Mesenchymal stem cell (in vitro differentiated cells and primary cell): ENCODE measurements around the gene ITGB2.

Experiments used
- DNase-seq: peaks from one replicate; pipeline ENCODE4 v3.0.0-alpha.2; 2013
- H2AFZ ChIP-seq: one replicate; pipeline ENCODE4 v1.6.1; 2013; ENCODE audit warnings: low read depth, mild to moderate bottlenecking, control low read depth, inconsistent platforms, low read length, moderate library complexity
- H2AK5ac ChIP-seq: 2 replicates; pipeline ENCODE4 v1.6.1; 2013; ENCODE audit warnings: low read length, moderate library complexity, mild to moderate bottlenecking, inconsistent platforms; ENCODE audit not compliant: severe bottlenecking
- H2BK120ac ChIP-seq: one replicate; pipeline ENCODE4 v1.6.1; 2013; ENCODE audit warnings: low read depth, mild to moderate bottlenecking, inconsistent platforms, low read length, moderate library complexity
- H2BK12ac ChIP-seq, 2 experiments: one replicate each; pipeline ENCODE4 v1.6.1; 2013; ENCODE audit warnings: inconsistent platforms in 2 of 2, low read length in 2 of 2, mild to moderate bottlenecking in 2 of 2, moderate library complexity in 2 of 2, control low read depth in 1 of 2
- H2BK15ac ChIP-seq: one replicate; pipeline ENCODE4 v1.6.1; 2013; ENCODE audit warnings: mild to moderate bottlenecking, low read depth, inconsistent platforms; ENCODE audit not compliant: poor library complexity, severe bottlenecking
- H2BK5ac ChIP-seq: 2 replicates; pipeline ENCODE4 v1.6.1; 2013; ENCODE audit warnings: low read depth, mild to moderate bottlenecking, low read length, control low read depth, inconsistent platforms; ENCODE audit not compliant: poor library complexity, severe bottlenecking
- H3K14ac ChIP-seq, 2 experiments: one replicate each; pipeline ENCODE4 v1.6.1; 2013; ENCODE audit warnings: inconsistent platforms in 2 of 2, low read length in 2 of 2, control low read depth in 1 of 2, mild to moderate bottlenecking in 1 of 2, moderate library complexity in 1 of 2
- H3K18ac ChIP-seq, 2 experiments: one replicate each; pipeline ENCODE4 v1.6.1; 2013; ENCODE audit warnings: inconsistent platforms in 2 of 2, low read length in 2 of 2, control low read depth in 1 of 2, low read depth in 1 of 2, mild to moderate bottlenecking in 1 of 2
- H3K23ac ChIP-seq, 2 experiments: one replicate each; pipeline ENCODE4 v1.6.1; 2013; ENCODE audit warnings: inconsistent platforms in 2 of 2, low read length in 2 of 2, mild to moderate bottlenecking in 2 of 2, moderate library complexity in 2 of 2, control low read depth in 1 of 2
- H3K27ac ChIP-seq: 2 replicates; pipeline ENCODE4 v1.5.1; 2013; ENCODE audit warnings: mild to moderate bottlenecking, moderate library complexity, low read length, control low read depth, inconsistent platforms; ENCODE audit not compliant: poor library complexity, severe bottlenecking
- H3K27me3 ChIP-seq, 2 experiments: 2 replicates each; pipeline versions ENCODE4 v1.6.1 to v1.7.0; 2013; ENCODE audit warnings: low read length in 2 of 2, mild to moderate bottlenecking in 2 of 2, moderate library complexity in 2 of 2, control low read depth in 1 of 2, inconsistent platforms in 1 of 2; ENCODE audit not compliant: control insufficient read depth in 1 of 2, insufficient read depth in 1 of 2
- H3K36me3 ChIP-seq, 2 experiments: 2 replicates each; pipeline versions ENCODE4 v1.6.1 to v1.7.0; 2013; ENCODE audit warnings: low read length in 2 of 2, control low read depth in 1 of 2, inconsistent platforms in 1 of 2, low read depth in 1 of 2, mild to moderate bottlenecking in 1 of 2; ENCODE audit not compliant: insufficient read depth in 2 of 2, control insufficient read depth in 1 of 2
- H3K4ac ChIP-seq, 2 experiments: one replicate each; pipeline ENCODE4 v1.6.1; 2013; ENCODE audit warnings: inconsistent platforms in 2 of 2, low read length in 2 of 2, mild to moderate bottlenecking in 2 of 2, moderate library complexity in 2 of 2, control low read depth in 1 of 2, low read depth in 1 of 2
- H3K4me1 ChIP-seq: 2 replicates; pipeline ENCODE4 v1.6.1; 2013; ENCODE audit warnings: low read depth, low read length, control low read depth; ENCODE audit not compliant: control insufficient read depth, insufficient read depth
- H3K4me2 ChIP-seq: 2 replicates; pipeline ENCODE4 v1.6.1; 2013; ENCODE audit warnings: low read length, mild to moderate bottlenecking, inconsistent platforms; ENCODE audit not compliant: poor library complexity, severe bottlenecking
- H3K4me3 ChIP-seq, 2 experiments: 2 replicates each; pipeline versions ENCODE4 v1.5.1 to v1.7.0; 2013; ENCODE audit warnings: low read length in 2 of 2, mild to moderate bottlenecking in 2 of 2, control low read depth in 1 of 2, low read depth in 1 of 2; ENCODE audit not compliant: insufficient read depth in 1 of 2
- H3K79me1 ChIP-seq: replicated peaks from 2 replicates; pipeline ENCODE4 v1.6.1; 2013; ENCODE audit warnings: mild to moderate bottlenecking, control low read depth, low read length, inconsistent platforms; ENCODE audit not compliant: poor library complexity, severe bottlenecking
- H3K9ac ChIP-seq: 2 replicates; pipeline ENCODE4 v1.7.0; 2013; ENCODE audit warnings: mild to moderate bottlenecking, low read length, moderate library complexity
- H3K9me3 ChIP-seq: 2 replicates; pipeline ENCODE4 v1.7.0; 2013; ENCODE audit warnings: mild to moderate bottlenecking, low read length; ENCODE audit not compliant: control insufficient read depth
- H4K8ac ChIP-seq: one replicate; pipeline ENCODE4 v1.6.1; 2013; ENCODE audit warnings: inconsistent platforms, mild to moderate bottlenecking, low read length, moderate library complexity
- H4K91ac ChIP-seq: one replicate; pipeline ENCODE4 v1.6.1; 2013; ENCODE audit warnings: mild to moderate bottlenecking, low read length, inconsistent platforms
- WGBS: methylation state at CpG from one replicate; pipeline ENCODE4 v1.1.7; 2013; ENCODE audit warnings: mixed read lengths; 5-methylcytosine and 5-hydroxymethylcytosine counted together

The ITGB2 gene

DNA sequence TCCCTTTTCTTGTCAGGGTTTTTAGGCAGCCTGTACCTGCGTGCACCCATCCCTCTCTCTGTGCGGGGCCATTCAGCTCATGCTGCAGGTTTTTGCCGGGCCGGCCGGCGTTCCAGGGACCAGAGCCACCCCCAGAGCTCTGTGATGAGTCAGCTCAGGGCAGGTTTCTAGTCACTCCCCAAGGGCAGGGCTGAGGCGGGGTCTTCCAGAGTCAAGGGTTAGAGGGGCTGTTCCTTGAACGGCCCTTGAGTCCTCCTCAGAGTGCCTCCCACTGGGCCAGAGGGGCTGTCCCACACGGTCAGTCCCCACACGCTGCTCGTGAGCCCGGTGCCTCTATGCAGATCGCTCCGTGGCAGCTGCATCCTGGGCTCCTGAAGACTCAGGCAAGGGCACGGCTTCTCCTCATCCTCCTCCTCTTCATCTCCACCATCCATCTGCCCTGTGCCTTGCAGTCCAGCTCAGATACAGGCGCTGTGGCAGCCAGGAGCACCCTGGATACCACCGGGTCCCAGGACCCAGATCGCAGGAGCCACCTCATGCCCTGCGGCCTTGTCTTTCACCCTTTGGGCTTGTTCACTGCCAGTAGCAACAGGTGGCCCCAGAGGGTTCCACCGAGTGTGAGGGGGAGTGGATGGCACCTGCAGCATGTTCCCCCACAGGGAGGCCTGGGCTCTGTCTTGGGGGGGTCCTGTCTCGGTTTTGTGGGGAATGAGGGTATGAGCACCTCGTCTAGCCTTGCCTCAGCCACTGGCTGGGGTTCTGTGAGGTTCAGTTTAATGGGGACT lies 36.5 kb upstream of the ITGB2 start:
- H3K27me3 ChIP-seq: no peaks in the 10 kb centered on the region
- no peaks in the 10 kb centered on the region for H3K9me3 ChIP-seq
- no peak overlapping the region for H2BK5ac ChIP-seq
- H2AFZ ChIP-seq: no peak overlapping the region
- no peak overlapping the region for H3K14ac ChIP-seq
- H4K8ac ChIP-seq: no peak overlapping the region
- no peak overlapping the region for H3K4ac ChIP-seq
- no peak overlapping the region for H3K18ac ChIP-seq
- peak overlapping the region in 1 of 2 experiments; percentile 23 for H2BK12ac ChIP-seq
- H2AK5ac ChIP-seq: no peak overlapping the region
- no peak overlapping the region for H3K4me3 ChIP-seq
- no peak overlapping the region for H2BK120ac ChIP-seq
- no peak overlapping the region for H3K4me2 ChIP-seq
- peaks cover 39% of the 10 kb centered on the region for H3K79me1 ChIP-seq
- H4K91ac ChIP-seq: peak overlapping the region; percentile 91
- H3K36me3 ChIP-seq: peaks cover 28 to 64% of the 10 kb centered on the region in 2 experiments
- DNase-seq: no peak
- WGBS: 79% methylated on average over 22 of the region's 22 CpGs
- peaks cover 53% of the 10 kb centered on the region for H3K4me1 ChIP-seq
- no peak overlapping the region for H3K9ac ChIP-seq
- H2BK15ac ChIP-seq: no peak overlapping the region
- H3K23ac ChIP-seq: no peak overlapping the region
- no peak overlapping the region for H3K27ac ChIP-seq

DNA sequence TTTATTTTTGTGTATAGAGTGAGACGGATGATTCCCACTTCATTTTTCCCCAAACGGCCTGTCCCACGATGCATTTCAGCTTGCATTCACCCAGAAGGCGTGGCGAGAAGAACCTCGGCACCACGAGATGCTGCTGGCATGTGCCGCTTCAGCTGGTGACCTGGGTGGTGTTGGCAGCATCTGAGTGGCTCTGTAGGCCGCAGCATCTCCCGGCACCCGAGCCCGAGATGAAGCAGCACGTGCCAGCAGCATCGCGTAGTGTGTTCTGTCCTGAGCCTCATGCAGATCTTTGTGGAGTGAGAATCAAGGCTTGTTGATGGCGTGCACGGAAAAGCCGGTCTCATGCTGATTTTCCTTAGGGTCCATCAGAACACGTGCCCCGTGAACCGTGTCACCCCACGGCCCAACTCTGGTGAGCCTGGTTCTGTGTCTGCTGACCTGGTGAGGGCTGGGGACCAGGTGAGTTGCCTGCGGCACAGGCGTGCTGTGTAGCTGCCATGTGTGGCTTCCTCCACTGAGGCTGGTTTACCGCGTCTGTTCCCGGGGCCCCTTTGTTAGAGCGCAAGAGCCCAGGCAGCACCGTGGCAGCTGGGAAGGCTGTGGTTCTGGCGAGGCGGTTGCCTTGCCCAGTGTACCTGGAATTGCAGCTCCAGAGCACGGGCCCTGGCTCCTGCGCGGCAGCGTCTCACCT lies 35.8 kb upstream of the ITGB2 start:
- Histone ChIP-seq H3K27me3 (no peaks in the 10 kb centered on the region), H2BK5ac (no peak overlapping the region), H3K18ac (peak overlapping the region in 1 of 2 experiments; percentile 14), H3K36me3 (peaks cover 22 to 70% of the 10 kb centered on the region in 2 experiments), H3K79me1 (peaks cover 40% of the 10 kb centered on the region), H3K4me1 (peaks cover 51% of the 10 kb centered on the region), H3K14ac (no peak overlapping the region), H3K4ac (no peak overlapping the region), H2BK12ac (no peak overlapping the region), H3K27ac (no peak overlapping the region), H2AFZ (no peak overlapping the region), H3K9ac (no peak overlapping the region), H2BK120ac (no peak overlapping the region), H3K4me2 (no peak overlapping the region), H3K23ac (no peak overlapping the region), H2BK15ac (no peak overlapping the region), H3K4me3 (no peak overlapping the region), H4K8ac (no peak overlapping the region), H2AK5ac (no peak overlapping the region), H4K91ac (peak overlapping the region; percentile 52), H3K9me3 (no peaks in the 10 kb centered on the region)
- WGBS: 97% methylated on average over 35 of the region's 35 CpGs
- DNase-seq: no peak

DNA sequence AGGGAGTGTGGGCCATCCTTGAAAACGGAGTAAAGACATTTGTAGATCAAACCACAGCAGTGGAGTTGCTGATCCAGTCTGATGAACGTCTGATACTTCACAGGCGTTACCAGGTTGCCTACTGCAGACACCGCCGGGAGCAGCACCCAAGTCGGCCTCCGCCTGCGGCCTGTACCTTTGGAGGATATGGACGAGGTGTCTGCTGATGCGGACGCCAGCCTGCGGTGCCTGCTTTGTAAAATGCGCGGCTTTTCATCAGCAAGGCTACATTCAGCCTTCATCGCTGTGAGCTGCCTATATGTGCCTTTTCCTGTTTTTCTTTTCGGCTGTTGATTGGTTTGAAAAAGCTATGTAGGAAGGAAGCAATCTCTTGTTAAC lies 35.1 kb upstream of the ITGB2 start:
- Histone ChIP-seq H2BK12ac (no peak overlapping the region), H2BK5ac (no peak overlapping the region), H3K4me1 (peaks cover 51% of the 10 kb centered on the region), H2AFZ (no peak overlapping the region), H3K4me3 (no peak overlapping the region), H3K18ac (no peak overlapping the region), H3K79me1 (peaks cover 44% of the 10 kb centered on the region), H2BK120ac (no peak overlapping the region), H2BK15ac (no peak overlapping the region), H3K23ac (no peak overlapping the region), H3K14ac (no peak overlapping the region), H3K4ac (no peak overlapping the region), H3K27ac (no peak overlapping the region), H2AK5ac (no peak overlapping the region), H3K36me3 (peaks cover 24 to 75% of the 10 kb centered on the region in 2 experiments), H3K27me3 (no peaks in the 10 kb centered on the region), H3K9ac (no peak overlapping the region), H3K9me3 (no peaks in the 10 kb centered on the region), H4K8ac (no peak overlapping the region), H4K91ac (no peak overlapping the region), H3K4me2 (no peak overlapping the region)
- 94% methylated on average over 16 of the region's 16 CpGs for WGBS
- DNase-seq: no peak

DNA sequence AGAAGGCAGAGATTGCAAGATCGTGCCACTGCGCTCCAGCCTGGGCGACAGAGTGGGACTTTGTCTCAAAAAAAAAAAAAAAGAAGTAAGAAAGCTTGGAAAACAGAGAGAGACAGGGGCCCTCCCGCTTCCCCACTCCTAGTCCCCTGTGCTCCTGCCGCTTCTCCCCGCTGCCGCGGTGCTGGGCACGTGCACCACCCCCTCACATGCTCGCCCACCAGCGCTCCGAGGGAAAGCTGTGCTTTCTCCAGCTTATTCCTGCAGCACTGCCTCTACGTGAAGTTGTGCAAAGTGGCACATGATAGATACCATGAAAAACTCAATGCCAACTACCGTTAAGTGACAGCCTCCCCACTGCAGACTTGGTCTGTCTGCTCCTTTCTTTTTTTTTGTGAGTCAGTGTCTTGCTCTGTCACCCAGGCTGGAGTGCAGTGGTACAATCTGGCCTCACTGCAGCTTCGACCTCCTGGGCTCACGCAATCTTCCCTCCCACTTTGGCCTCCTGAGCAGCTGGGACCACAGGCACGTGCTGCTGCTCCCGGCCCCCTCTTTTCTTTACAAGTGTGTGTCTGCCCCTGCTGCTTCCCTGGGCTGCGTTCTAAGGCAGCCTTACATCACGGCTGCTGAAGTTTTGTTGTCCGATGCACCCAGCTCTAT lies 34.6 kb upstream of the ITGB2 start:
- no peak overlapping the region for H2BK15ac ChIP-seq
- no peak overlapping the region for H2BK12ac ChIP-seq
- no peak overlapping the region for H2BK120ac ChIP-seq
- no peak overlapping the region for H3K9ac ChIP-seq
- no peak overlapping the region for H4K91ac ChIP-seq
- H2AFZ ChIP-seq: no peak overlapping the region
- 87% methylated on average over 21 of the region's 21 CpGs for WGBS
- no peak overlapping the region for H3K4me2 ChIP-seq
- peaks cover 19 to 75% of the 10 kb centered on the region in 2 experiments for H3K36me3 ChIP-seq
- H3K4me1 ChIP-seq: peaks cover 52% of the 10 kb centered on the region
- no peak overlapping the region for H2AK5ac ChIP-seq
- H4K8ac ChIP-seq: no peak overlapping the region
- no peak overlapping the region for H2BK5ac ChIP-seq
- H3K79me1 ChIP-seq: peaks cover 45% of the 10 kb centered on the region
- H3K9me3 ChIP-seq: no peaks in the 10 kb centered on the region
- H3K27ac ChIP-seq: no peak overlapping the region
- H3K14ac ChIP-seq: no peak overlapping the region
- no peak overlapping the region for H3K18ac ChIP-seq
- H3K23ac ChIP-seq: no peak overlapping the region
- no peak overlapping the region for H3K4ac ChIP-seq
- DNase-seq: peak; percentile 65
- H3K27me3 ChIP-seq: no peaks in the 10 kb centered on the region
- H3K4me3 ChIP-seq: no peak overlapping the region
